GM23338 (cell line): ENCODE results near the gene RNF26. TPM values are rescaled to one million over a fixed set of nuclear protein-coding genes. Genes with fewer than 3 reads are reported as not detected.

Experiments used
- ATAC-seq: fragments of 200-7000 bp; cut with Tn5 transposase; 3 replicates; pipeline ENCODE4 v1.9.1; 2020
- DNase-seq: peaks from one replicate; pipeline ENCODE4 v3.0.0-alpha.2; 2015; ENCODE audit warnings: low spot score
- H2AFZ ChIP-seq: fragments of 200-600 bp; sonication (generic); 2 replicates; pipeline ENCODE4 v1.8.0; 2016; ENCODE audit warnings: antibody characterized with exemption, mild to moderate bottlenecking, moderate library complexity
- H3F3A ChIP-seq: fragments of 200-600 bp; sonication (generic); replicated peaks from 2 replicates; pipeline ENCODE4 v1.8.0; 2017; ENCODE audit warnings: antibody characterized with exemption, mixed run types, low read depth
- H3K27ac ChIP-seq: fragments of 200-600 bp; sonication (generic); 2 replicates; pipeline ENCODE4 v1.6.1; 2016; ENCODE audit warnings: low read depth
- H3K27me3 ChIP-seq: fragments of 200-600 bp; sonication (generic); 2 replicates; pipeline ENCODE4 v1.8.0; 2016; ENCODE audit warnings: mild to moderate bottlenecking, mixed run types, moderate library complexity; ENCODE audit not compliant: insufficient read depth
- H3K36me3 ChIP-seq: fragments of 200-600 bp; sonication (generic); 2 replicates; pipeline ENCODE4 v1.8.0; 2016; ENCODE audit warnings: mild to moderate bottlenecking; ENCODE audit not compliant: insufficient read depth
- H3K4me1 ChIP-seq: fragments of 200-600 bp; sonication (generic); 2 replicates; pipeline ENCODE4 v1.8.0; 2016; ENCODE audit warnings: mild to moderate bottlenecking, moderate library complexity; ENCODE audit not compliant: insufficient read depth
- H3K4me2 ChIP-seq: fragments of 200-600 bp; sonication (generic); 2 replicates; pipeline ENCODE4 v1.7.1; 2017; ENCODE audit warnings: mixed run types
- H3K4me3 ChIP-seq: fragments of 200-600 bp; sonication (generic); 2 replicates; pipeline ENCODE4 v1.6.1; 2016; ENCODE audit warnings: mixed run types
- H3K79me2 ChIP-seq: fragments of 200-600 bp; sonication (generic); replicated peaks from 2 replicates; pipeline ENCODE4 v1.8.0; 2017; ENCODE audit warnings: mild to moderate bottlenecking; ENCODE audit not compliant: insufficient read depth
- H3K9me2 ChIP-seq: fragments of 200-600 bp; sonication (generic); 2 replicates; pipeline ENCODE4 v1.8.0; 2017; ENCODE audit not compliant: insufficient read depth
- H4K20me1 ChIP-seq: fragments of 200-600 bp; sonication (generic); replicated peaks from 2 replicates; pipeline ENCODE4 v1.8.0; 2017; ENCODE audit warnings: mild to moderate bottlenecking; ENCODE audit not compliant: insufficient read depth
- H3K27ac Mint-ChIP-seq: 2 replicates; pipeline ENCODE4 v1.8.0; 2020; ENCODE audit warnings: inconsistent platforms, mild to moderate bottlenecking, moderate library complexity, mixed read lengths
- H3K27me3 Mint-ChIP-seq: 3 replicates; pipeline ENCODE4 v1.8.0; 2022; ENCODE audit warnings: low read depth, mild to moderate bottlenecking, moderate library complexity, mixed read lengths, inconsistent platforms; ENCODE audit not compliant: insufficient read depth, poor library complexity
- H3K36me3 Mint-ChIP-seq: 3 replicates; pipeline ENCODE4 v1.8.0; 2021; ENCODE audit warnings: low read depth, mild to moderate bottlenecking, inconsistent platforms, moderate library complexity, mixed read lengths
- H3K4me1 Mint-ChIP-seq: 3 replicates; pipeline ENCODE4 v1.8.0; 2020; ENCODE audit warnings: mild to moderate bottlenecking, inconsistent platforms, mixed read lengths
- H3K4me3 Mint-ChIP-seq: 3 replicates; pipeline ENCODE4 v1.8.0; 2021; ENCODE audit warnings: moderate library complexity, mild to moderate bottlenecking, inconsistent platforms, mixed read lengths
- H3K9me3 Mint-ChIP-seq: 3 replicates; pipeline ENCODE4 v1.8.0; 2020; ENCODE audit warnings: moderate library complexity, mild to moderate bottlenecking, inconsistent platforms, mixed read lengths
- CREB1 ChIP-seq: fragments of 250-450 bp; sonication (Bioruptor Pico); IDR thresholded peaks from 2 replicates; pipeline ENCODE4 v1.5.0; 2020; ENCODE audit warnings: low read depth, mild to moderate bottlenecking, moderate library complexity
- EZH2 ChIP-seq: fragments of 200-600 bp; sonication (generic); IDR thresholded peaks from one replicate; pipeline ENCODE4 v1.8.0; 2017; ENCODE audit warnings: antibody characterized with exemption, mild to moderate bottlenecking, low read depth; ENCODE audit not compliant: unreplicated experiment
- EZH2phosphoT487 ChIP-seq: fragments of 200-600 bp; sonication (generic); IDR thresholded peaks from one replicate; pipeline ENCODE4 v1.8.1; 2018; ENCODE audit warnings: antibody characterized with exemption; ENCODE audit not compliant: unreplicated experiment
- JUNB ChIP-seq: IDR thresholded peaks from one replicate; pipeline ENCODE4 v1.6.1; 2016; ENCODE audit warnings: antibody characterized with exemption; ENCODE audit not compliant: unreplicated experiment
- NANOG ChIP-seq: IDR thresholded peaks from 2 replicates; pipeline ENCODE4 v1.6.1; 2016; ENCODE audit warnings: antibody characterized with exemption, borderline replicate concordance
- POLR2AphosphoS5 ChIP-seq: IDR thresholded peaks from 2 replicates; pipeline ENCODE4 v1.6.1; 2016; ENCODE audit warnings: antibody characterized with exemption, low read depth
- STAT1 ChIP-seq: IDR thresholded peaks from one replicate; pipeline ENCODE4 v1.6.1; 2016; ENCODE audit warnings: antibody characterized with exemption; ENCODE audit not compliant: unreplicated experiment
- ZNF114 ChIP-seq: fragments of 250-450 bp; sonication (Bioruptor Pico); IDR thresholded peaks from 2 replicates; pipeline ENCODE4 v1.5.0; 2020; ENCODE audit warnings: mild to moderate bottlenecking, moderate library complexity
- ZNF331 ChIP-seq: fragments of 250-450 bp; sonication (Bioruptor Pico); IDR thresholded peaks from 2 replicates; pipeline ENCODE4 v1.5.0; 2020; ENCODE audit warnings: low read depth, mild to moderate bottlenecking, moderate library complexity
- polyA plus RNA-seq: library from polyadenylated mRNA; unstranded; fragments of >200 nt; fragmentation: Nextera tagmentation; extraction: Ambion mirVana; gene quantifications from 2 replicates; pipeline ENCODE4 v1.2.1, GENCODE V29; 2016
- total RNA-seq: library from RNA; depleted of rRNA; stranded (reverse); fragments of >200 nt; shearing (Covaris generic); gene quantifications from 2 replicates; pipeline ENCODE4 v1.2.3, GENCODE V29; 2014
- TF ChIP-seq, protein P1 (sequence below): IDR thresholded peaks from 2 replicates; pipeline ENCODE4 v1.6.1; 2016; ENCODE audit warnings: antibody characterized with exemption
- TF ChIP-seq, protein P2 (sequence below), 2 experiments: fragments of 200-600 bp in 1 of 2; sonication (generic) in 1 of 2; conservative IDR thresholded peaks; 2 replicates each; pipeline versions ENCODE4 v1.5.1 to v1.6.1; 2016 to 2017; ENCODE audit warnings: antibody characterized with exemption in 2 of 2, low read depth in 2 of 2, mild to moderate bottlenecking in 2 of 2, moderate library complexity in 1 of 2
- TF ChIP-seq, protein P3 (sequence below): IDR thresholded peaks from one replicate; pipeline ENCODE4 v1.6.1; 2018; ENCODE audit warnings: antibody characterized with exemption; ENCODE audit not compliant: unreplicated experiment
- TF ChIP-seq, protein P4 (sequence below): fragments of 250-450 bp; sonication (Bioruptor Pico); IDR thresholded peaks from 2 replicates; pipeline ENCODE4 v1.5.0; 2020; ENCODE audit warnings: mild to moderate bottlenecking, moderate library complexity

Gene RNF26
- total and polyA plus RNA-seq, 2 experiments from 2014 or later, result 31.8 to 58.3 TPM

DNA sequence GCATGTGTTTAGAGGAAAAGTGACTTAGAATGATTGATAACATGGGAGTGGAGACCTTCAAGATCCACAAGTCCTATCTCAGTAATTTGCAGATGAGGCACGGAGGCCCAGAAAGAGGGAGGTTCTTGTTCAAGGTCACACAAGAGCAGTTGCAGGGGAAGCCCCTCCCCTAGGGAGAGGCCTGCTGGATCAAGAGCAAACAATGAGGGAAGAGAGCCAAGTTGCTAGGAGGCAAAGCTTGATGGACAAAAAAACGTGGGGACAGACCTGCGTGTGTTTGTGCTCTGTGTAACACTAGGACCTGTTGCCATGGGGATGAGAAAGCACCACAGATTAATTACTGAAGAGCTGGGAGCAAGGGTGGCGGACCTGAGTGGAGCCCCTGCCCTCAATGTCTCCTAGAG, 18.5 kb downstream of the RNF26 start:
- Mint-ChIP-seq H3K36me3 (peaks cover 6% of the 10 kb centered on the region; the same call in 2 of the 3 replicates), H3K27ac (no peak overlapping the region), H3K9me3 (no peaks in the 10 kb centered on the region; the same call in 2 of the 3 replicates), H3K27me3 (peaks cover 14% of the 10 kb centered on the region), H3K4me1 (peaks cover 23% of the 10 kb centered on the region), H3K4me3 (no peak overlapping the region; the same call in 2 of the 3 replicates)
- Histone ChIP-seq H3K79me2 (no peaks in the 10 kb centered on the region), H4K20me1 (no peaks in the 10 kb centered on the region; the same call in 1 of the 2 replicates), H3F3A (0 out of 2 replicates have a peak, but pooled peaks cover 3% of the 10 kb centered on the region), H3K27me3 (peaks cover 23% of the 10 kb centered on the region), H3K4me2 (no peak overlapping the region), H3K9me2 (no peaks in the 10 kb centered on the region), H3K4me1 (peaks cover 10% of the 10 kb centered on the region; the same call in 1 of the 2 replicates), H3K4me3 (no peak overlapping the region), H2AFZ (0 out of 2 replicates have a peak overlapping the region, but pooled peaks have one; percentile 5), H3K27ac (no peak overlapping the region), H3K36me3 (no peaks in the 10 kb centered on the region)
- DNase-seq (peak; percentile 34), ATAC-seq (no peak)
- TF ChIP-seq EZH2phosphoT487, result no peak
- no peak for TF ChIP-seq STAT1
- TF ChIP-seq ZNF114 (CRISPR knock-in tag), result no peak
- TF ChIP-seq, protein P1, sequence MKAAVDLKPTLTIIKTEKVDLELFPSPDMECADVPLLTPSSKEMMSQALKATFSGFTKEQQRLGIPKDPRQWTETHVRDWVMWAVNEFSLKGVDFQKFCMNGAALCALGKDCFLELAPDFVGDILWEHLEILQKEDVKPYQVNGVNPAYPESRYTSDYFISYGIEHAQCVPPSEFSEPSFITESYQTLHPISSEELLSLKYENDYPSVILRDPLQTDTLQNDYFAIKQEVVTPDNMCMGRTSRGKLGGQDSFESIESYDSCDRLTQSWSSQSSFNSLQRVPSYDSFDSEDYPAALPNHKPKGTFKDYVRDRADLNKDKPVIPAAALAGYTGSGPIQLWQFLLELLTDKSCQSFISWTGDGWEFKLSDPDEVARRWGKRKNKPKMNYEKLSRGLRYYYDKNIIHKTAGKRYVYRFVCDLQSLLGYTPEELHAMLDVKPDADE, result no peak
- TF ChIP-seq NANOG, result no peak
- no peak for TF ChIP-seq POLR2AphosphoS5
- no peak for TF ChIP-seq JUNB
- TF ChIP-seq, protein P2, sequence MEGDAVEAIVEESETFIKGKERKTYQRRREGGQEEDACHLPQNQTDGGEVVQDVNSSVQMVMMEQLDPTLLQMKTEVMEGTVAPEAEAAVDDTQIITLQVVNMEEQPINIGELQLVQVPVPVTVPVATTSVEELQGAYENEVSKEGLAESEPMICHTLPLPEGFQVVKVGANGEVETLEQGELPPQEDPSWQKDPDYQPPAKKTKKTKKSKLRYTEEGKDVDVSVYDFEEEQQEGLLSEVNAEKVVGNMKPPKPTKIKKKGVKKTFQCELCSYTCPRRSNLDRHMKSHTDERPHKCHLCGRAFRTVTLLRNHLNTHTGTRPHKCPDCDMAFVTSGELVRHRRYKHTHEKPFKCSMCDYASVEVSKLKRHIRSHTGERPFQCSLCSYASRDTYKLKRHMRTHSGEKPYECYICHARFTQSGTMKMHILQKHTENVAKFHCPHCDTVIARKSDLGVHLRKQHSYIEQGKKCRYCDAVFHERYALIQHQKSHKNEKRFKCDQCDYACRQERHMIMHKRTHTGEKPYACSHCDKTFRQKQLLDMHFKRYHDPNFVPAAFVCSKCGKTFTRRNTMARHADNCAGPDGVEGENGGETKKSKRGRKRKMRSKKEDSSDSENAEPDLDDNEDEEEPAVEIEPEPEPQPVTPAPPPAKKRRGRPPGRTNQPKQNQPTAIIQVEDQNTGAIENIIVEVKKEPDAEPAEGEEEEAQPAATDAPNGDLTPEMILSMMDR (conservative IDR thresholded peaks at IDR 0.05; ENCODE audit: low read depth in 2 of 2), result no peak
- TF ChIP-seq EZH2, result no peak
- TF ChIP-seq, protein P3, sequence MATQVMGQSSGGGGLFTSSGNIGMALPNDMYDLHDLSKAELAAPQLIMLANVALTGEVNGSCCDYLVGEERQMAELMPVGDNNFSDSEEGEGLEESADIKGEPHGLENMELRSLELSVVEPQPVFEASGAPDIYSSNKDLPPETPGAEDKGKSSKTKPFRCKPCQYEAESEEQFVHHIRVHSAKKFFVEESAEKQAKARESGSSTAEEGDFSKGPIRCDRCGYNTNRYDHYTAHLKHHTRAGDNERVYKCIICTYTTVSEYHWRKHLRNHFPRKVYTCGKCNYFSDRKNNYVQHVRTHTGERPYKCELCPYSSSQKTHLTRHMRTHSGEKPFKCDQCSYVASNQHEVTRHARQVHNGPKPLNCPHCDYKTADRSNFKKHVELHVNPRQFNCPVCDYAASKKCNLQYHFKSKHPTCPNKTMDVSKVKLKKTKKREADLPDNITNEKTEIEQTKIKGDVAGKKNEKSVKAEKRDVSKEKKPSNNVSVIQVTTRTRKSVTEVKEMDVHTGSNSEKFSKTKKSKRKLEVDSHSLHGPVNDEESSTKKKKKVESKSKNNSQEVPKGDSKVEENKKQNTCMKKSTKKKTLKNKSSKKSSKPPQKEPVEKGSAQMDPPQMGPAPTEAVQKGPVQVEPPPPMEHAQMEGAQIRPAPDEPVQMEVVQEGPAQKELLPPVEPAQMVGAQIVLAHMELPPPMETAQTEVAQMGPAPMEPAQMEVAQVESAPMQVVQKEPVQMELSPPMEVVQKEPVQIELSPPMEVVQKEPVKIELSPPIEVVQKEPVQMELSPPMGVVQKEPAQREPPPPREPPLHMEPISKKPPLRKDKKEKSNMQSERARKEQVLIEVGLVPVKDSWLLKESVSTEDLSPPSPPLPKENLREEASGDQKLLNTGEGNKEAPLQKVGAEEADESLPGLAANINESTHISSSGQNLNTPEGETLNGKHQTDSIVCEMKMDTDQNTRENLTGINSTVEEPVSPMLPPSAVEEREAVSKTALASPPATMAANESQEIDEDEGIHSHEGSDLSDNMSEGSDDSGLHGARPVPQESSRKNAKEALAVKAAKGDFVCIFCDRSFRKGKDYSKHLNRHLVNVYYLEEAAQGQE, result no peak
- no peak for TF ChIP-seq ZNF331 (CRISPR knock-in tag)
- TF ChIP-seq, protein P4, sequence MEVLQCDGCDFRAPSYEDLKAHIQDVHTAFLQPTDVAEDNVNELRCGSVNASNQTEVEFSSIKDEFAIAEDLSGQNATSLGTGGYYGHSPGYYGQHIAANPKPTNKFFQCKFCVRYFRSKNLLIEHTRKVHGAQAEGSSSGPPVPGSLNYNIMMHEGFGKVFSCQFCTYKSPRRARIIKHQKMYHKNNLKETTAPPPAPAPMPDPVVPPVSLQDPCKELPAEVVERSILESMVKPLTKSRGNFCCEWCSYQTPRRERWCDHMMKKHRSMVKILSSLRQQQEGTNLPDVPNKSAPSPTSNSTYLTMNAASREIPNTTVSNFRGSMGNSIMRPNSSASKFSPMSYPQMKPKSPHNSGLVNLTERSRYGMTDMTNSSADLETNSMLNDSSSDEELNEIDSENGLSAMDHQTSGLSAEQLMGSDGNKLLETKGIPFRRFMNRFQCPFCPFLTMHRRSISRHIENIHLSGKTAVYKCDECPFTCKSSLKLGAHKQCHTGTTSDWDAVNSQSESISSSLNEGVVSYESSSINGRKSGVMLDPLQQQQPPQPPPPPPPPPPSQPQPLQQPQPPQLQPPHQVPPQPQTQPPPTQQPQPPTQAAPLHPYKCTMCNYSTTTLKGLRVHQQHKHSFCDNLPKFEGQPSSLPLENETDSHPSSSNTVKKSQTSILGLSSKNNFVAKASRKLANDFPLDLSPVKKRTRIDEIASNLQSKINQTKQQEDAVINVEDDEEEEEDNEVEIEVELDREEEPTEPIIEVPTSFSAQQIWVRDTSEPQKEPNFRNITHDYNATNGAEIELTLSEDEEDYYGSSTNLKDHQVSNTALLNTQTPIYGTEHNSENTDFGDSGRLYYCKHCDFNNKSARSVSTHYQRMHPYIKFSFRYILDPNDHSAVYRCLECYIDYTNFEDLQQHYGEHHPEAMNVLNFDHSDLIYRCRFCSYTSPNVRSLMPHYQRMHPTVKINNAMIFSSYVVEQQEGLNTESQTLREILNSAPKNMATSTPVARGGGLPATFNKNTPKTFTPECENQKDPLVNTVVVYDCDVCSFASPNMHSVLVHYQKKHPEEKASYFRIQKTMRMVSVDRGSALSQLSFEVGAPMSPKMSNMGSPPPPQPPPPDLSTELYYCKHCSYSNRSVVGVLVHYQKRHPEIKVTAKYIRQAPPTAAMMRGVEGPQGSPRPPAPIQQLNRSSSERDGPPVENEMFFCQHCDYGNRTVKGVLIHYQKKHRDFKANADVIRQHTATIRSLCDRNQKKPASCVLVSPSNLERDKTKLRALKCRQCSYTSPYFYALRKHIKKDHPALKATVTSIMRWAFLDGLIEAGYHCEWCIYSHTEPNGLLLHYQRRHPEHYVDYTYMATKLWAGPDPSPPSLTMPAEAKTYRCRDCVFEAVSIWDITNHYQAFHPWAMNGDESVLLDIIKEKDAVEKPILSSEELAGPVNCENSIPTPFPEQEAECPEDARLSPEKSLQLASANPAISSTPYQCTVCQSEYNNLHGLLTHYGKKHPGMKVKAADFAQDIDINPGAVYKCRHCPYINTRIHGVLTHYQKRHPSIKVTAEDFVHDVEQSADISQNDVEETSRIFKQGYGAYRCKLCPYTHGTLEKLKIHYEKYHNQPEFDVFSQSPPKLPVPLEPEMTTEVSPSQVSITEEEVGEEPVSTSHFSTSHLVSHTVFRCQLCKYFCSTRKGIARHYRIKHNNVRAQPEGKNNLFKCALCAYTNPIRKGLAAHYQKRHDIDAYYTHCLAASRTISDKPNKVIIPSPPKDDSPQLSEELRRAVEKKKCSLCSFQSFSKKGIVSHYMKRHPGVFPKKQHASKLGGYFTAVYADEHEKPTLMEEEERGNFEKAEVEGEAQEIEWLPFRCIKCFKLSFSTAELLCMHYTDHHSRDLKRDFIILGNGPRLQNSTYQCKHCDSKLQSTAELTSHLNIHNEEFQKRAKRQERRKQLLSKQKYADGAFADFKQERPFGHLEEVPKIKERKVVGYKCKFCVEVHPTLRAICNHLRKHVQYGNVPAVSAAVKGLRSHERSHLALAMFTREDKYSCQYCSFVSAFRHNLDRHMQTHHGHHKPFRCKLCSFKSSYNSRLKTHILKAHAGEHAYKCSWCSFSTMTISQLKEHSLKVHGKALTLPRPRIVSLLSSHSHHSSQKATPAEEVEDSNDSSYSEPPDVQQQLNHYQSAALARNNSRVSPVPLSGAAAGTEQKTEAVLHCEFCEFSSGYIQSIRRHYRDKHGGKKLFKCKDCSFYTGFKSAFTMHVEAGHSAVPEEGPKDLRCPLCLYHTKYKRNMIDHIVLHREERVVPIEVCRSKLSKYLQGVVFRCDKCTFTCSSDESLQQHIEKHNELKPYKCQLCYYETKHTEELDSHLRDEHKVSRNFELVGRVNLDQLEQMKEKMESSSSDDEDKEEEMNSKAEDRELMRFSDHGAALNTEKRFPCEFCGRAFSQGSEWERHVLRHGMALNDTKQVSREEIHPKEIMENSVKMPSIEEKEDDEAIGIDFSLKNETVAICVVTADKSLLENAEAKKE (CRISPR knock-in tag), result no peak
- no peak for TF ChIP-seq CREB1 (CRISPR knock-in tag)
